ENCODE results near the gene BABAM2. TPM values are rescaled to one million over a fixed set of nuclear protein-coding genes. Genes with fewer than 3 reads are reported as not detected.

Gene BABAM2
- total and polyA plus RNA-seq, 10 of the 15 experiments (the other 5 are each of a cell fraction or from before 2014, with no cell fraction given): 30.7 to 59.9 (median 44.5) TPM

DNA sequence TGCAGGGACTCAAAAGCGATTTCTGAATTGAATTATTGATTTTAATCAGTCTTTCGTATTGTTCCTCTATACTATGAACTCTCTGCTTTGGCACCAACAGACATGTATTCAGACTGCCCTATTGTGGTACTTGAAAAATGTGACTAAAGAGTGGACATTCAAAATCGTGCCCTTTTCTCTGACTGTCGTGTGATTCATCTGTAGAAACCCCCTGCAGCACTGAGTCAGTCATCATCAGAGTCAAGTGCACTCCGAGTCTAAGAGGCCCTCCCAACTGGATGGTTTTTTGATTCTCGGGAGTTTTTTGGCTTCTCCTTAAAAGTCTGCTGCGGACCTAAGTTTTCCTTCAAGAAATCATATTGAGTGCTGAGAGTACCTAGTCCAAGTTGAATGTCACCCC, 405.7 kb downstream of the BABAM2 start (continued):
- no peak for TF ChIP-seq LARP7 (IDR thresholded peaks at IDR 0.05)
- TF ChIP-seq, protein P1, sequence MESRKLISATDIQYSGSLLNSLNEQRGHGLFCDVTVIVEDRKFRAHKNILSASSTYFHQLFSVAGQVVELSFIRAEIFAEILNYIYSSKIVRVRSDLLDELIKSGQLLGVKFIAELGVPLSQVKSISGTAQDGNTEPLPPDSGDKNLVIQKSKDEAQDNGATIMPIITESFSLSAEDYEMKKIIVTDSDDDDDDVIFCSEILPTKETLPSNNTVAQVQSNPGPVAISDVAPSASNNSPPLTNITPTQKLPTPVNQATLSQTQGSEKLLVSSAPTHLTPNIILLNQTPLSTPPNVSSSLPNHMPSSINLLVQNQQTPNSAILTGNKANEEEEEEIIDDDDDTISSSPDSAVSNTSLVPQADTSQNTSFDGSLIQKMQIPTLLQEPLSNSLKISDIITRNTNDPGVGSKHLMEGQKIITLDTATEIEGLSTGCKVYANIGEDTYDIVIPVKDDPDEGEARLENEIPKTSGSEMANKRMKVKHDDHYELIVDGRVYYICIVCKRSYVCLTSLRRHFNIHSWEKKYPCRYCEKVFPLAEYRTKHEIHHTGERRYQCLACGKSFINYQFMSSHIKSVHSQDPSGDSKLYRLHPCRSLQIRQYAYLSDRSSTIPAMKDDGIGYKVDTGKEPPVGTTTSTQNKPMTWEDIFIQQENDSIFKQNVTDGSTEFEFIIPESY (IDR thresholded peaks at IDR 0.05): no peak
- no peak for TF ChIP-seq ESRRA (IDR thresholded peaks at IDR 0.05; ENCODE audit: low read length)
- no peak for TF ChIP-seq HDAC6 (IDR thresholded peaks at IDR 0.05; ENCODE audit: unreplicated experiment)
- TF ChIP-seq, protein P2, sequence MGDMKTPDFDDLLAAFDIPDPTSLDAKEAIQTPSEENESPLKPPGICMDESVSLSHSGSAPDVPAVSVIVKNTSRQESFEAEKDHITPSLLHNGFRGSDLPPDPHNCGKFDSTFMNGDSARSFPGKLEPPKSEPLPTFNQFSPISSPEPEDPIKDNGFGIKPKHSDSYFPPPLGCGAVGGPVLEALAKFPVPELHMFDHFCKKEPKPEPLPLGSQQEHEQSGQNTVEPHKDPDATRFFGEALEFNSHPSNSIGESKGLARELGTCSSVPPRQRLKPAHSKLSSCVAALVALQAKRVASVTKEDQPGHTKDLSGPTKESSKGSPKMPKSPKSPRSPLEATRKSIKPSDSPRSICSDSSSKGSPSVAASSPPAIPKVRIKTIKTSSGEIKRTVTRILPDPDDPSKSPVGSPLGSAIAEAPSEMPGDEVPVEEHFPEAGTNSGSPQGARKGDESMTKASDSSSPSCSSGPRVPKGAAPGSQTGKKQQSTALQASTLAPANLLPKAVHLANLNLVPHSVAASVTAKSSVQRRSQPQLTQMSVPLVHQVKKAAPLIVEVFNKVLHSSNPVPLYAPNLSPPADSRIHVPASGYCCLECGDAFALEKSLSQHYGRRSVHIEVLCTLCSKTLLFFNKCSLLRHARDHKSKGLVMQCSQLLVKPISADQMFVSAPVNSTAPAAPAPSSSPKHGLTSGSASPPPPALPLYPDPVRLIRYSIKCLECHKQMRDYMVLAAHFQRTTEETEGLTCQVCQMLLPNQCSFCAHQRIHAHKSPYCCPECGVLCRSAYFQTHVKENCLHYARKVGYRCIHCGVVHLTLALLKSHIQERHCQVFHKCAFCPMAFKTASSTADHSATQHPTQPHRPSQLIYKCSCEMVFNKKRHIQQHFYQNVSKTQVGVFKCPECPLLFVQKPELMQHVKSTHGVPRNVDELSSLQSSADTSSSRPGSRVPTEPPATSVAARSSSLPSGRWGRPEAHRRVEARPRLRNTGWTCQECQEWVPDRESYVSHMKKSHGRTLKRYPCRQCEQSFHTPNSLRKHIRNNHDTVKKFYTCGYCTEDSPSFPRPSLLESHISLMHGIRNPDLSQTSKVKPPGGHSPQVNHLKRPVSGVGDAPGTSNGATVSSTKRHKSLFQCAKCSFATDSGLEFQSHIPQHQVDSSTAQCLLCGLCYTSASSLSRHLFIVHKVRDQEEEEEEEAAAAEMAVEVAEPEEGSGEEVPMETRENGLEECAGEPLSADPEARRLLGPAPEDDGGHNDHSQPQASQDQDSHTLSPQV (IDR thresholded peaks at IDR 0.05): no peak

DNA sequence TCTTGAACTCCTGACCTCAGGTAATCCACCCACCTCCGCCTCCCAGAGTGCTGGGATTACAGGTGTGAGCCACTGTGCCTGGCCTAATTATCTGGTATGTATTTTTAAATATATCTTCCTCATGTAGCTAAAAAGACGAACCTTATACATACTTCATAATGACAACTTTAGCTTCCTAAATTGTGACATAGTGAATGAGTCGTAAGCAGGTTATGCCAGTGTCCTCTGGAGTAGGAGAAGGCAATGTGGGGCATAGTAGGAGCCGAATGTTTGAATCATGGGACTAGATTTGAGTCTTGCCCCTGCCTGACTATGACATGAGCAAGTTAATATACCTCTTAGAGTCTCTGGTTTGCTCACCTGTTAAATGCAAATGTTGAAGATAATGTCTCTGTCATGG, 406.4 kb downstream of the BABAM2 start:
- in situ Hi-C loops (cut with MboI): no loop called here
- H3K27ac ChIP-seq (ENCODE audit: control insufficient read depth, insufficient read depth): no peak overlapping the region
- no peak for FAIRE-seq
- SMC1A ChIA-PET (ENCODE audit: uncharacterized antibody, unreplicated experiment): no interaction called here
- RAD21 ChIA-PET (ENCODE audit: unreplicated experiment): no interaction called here
- H3K4me3 ChIP-seq: no peak overlapping the region
- H3K4me1 ChIP-seq (ENCODE audit: control insufficient read depth, insufficient read depth, low read length): no peaks in the 10 kb centered on the region
- TF ChIP-seq BCL11A (IDR thresholded peaks at IDR 0.05; ENCODE audit: low read depth, low read length): no peak
- H4K20me1 ChIP-seq (ENCODE audit: control insufficient read depth, insufficient read depth): no peaks in the 10 kb centered on the region
- H2AFZ ChIP-seq (ENCODE audit: control insufficient read depth, low read depth, low read length): no peak overlapping the region
- no peak for DNase-seq (ENCODE audit: low read depth, low spot score)
- H3K36me3 ChIP-seq (ENCODE audit: control insufficient read depth in 2 of 2, insufficient read depth in 2 of 2, low read length in 1 of 2): 0 out of 4 replicates have a peak, but pooled peaks cover 0 to 2% of the 10 kb centered on the region in 2 experiments
- H3K9ac ChIP-seq (ENCODE audit: control insufficient read depth, insufficient read depth, low read length): no peak overlapping the region
- H3K9me3 ChIP-seq (replicated peaks; ENCODE audit: control insufficient read depth, insufficient read depth, low read length): no peaks in the 10 kb centered on the region
- intact Hi-C loops (cut with micrococcal nuclease; ENCODE audit: unreplicated experiment): no loop called here
- POLR2A ChIA-PET: no interaction called here
- H3K79me2 ChIP-seq (ENCODE audit: control insufficient read depth, insufficient read depth, low read length): no peaks in the 10 kb centered on the region
- CTCF ChIA-PET: no interaction called here
- ATAC-seq: no peak
- no TSS peak for BruUV-seq (replicated peaks)
- H3K27me3 ChIP-seq (replicated peaks in 1 of 2; ENCODE audit: control insufficient read depth in 2 of 2, insufficient read depth in 2 of 2, low read length in 1 of 2): no peaks in the 10 kb centered on the region
- no peak overlapping the region for H3K4me2 ChIP-seq (ENCODE audit: control insufficient read depth, insufficient read depth)
- 86% methylated on average over 4 of the region's 4 CpGs for WGBS (ENCODE audit: insufficient coverage, insufficient replicate concordance, low lambda C conversion rate, missing lambda C conversion rate)
